Measurements from ENCODE around the gene COASY.

DNA sequence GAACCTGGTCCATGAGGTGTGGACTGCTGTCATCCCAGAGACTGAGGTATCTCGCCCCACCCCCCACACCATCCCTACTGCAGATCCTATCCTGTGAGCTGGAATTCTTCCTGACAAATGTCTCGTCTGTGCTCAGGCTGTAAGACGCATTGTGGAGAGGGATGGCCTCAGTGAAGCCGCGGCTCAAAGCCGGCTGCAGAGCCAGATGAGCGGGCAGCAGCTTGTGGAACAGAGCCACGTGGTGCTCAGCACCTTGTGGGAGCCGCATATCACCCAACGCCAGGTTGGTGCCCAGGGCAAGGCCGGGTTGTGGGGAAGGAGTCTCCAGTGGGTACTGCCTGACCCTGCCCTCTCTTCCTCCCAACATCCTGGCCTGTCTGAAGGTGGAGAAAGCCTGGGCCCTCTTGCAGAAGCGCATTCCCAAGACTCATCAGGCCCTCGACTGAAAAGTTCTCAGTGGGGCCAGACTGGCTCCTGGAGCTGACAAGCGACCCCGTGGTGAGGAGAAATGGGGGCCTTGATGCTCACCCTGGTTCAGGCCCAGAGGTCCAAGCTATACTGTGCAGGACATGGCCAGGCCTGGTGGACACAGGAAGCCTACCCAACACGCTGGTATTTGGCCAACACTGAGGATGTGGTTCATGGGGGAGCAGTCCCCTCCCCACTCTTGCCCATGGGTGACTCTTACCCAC lies 3.7 kb downstream of the COASY start:
- no peak for TF ChIP-seq EZH2 (IDR thresholded peaks at IDR 0.05; ENCODE audit: borderline replicate concordance, low read length)
- TF ChIP-seq, protein P1, sequence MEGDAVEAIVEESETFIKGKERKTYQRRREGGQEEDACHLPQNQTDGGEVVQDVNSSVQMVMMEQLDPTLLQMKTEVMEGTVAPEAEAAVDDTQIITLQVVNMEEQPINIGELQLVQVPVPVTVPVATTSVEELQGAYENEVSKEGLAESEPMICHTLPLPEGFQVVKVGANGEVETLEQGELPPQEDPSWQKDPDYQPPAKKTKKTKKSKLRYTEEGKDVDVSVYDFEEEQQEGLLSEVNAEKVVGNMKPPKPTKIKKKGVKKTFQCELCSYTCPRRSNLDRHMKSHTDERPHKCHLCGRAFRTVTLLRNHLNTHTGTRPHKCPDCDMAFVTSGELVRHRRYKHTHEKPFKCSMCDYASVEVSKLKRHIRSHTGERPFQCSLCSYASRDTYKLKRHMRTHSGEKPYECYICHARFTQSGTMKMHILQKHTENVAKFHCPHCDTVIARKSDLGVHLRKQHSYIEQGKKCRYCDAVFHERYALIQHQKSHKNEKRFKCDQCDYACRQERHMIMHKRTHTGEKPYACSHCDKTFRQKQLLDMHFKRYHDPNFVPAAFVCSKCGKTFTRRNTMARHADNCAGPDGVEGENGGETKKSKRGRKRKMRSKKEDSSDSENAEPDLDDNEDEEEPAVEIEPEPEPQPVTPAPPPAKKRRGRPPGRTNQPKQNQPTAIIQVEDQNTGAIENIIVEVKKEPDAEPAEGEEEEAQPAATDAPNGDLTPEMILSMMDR (conservative IDR thresholded peaks at IDR 0.05 in 1 of 2, IDR thresholded peaks at IDR 0.05 in 1 of 2; ENCODE audit: extremely low read depth in 1 of 2, insufficient read depth in 1 of 2, low read depth in 1 of 2, low read length in 2 of 2): no peak

All from mammary epithelial cell (primary cell).